Dendritic cell treated with granulocyte-macrophage colony-stimulating factor and Interleukin-4, amounts not matched to agents 40 ng/mL and 50 ng/mL, for 4 days (primary cell): ENCODE measurements around the gene GCKR.
A peak's percentile ranks its signal among the peaks of the same experiment; 100 is the strongest.

ENCODE experiments used
- H3K27ac Mint-ChIP-seq: one replicate; pipeline ENCODE4 v1.8.0; 2022; ENCODE audit warnings: mild to moderate bottlenecking, mixed read lengths
- H3K27me3 Mint-ChIP-seq: one replicate; pipeline ENCODE4 v1.8.0; 2022; ENCODE audit warnings: mild to moderate bottlenecking, mixed read lengths
- H3K36me3 Mint-ChIP-seq: one replicate; pipeline ENCODE4 v1.8.0; 2022; ENCODE audit warnings: low read depth, mixed read lengths
- H3K4me1 Mint-ChIP-seq: one replicate; pipeline ENCODE4 v1.8.0; 2022; ENCODE audit warnings: low read depth, mixed read lengths
- H3K4me3 Mint-ChIP-seq: one replicate; pipeline ENCODE4 v1.8.0; 2022; ENCODE audit warnings: mild to moderate bottlenecking, moderate library complexity, mixed read lengths
- H3K9me3 Mint-ChIP-seq: one replicate; pipeline ENCODE4 v1.8.0; 2022; ENCODE audit warnings: mixed read lengths
- intact Hi-C: fragments of 100-400 bp; cut with micrococcal nuclease; formaldehyde crosslinking; loops from one replicate; pipeline ENCODE4 v1.15.0; 2022

GCKR gene

DNA sequence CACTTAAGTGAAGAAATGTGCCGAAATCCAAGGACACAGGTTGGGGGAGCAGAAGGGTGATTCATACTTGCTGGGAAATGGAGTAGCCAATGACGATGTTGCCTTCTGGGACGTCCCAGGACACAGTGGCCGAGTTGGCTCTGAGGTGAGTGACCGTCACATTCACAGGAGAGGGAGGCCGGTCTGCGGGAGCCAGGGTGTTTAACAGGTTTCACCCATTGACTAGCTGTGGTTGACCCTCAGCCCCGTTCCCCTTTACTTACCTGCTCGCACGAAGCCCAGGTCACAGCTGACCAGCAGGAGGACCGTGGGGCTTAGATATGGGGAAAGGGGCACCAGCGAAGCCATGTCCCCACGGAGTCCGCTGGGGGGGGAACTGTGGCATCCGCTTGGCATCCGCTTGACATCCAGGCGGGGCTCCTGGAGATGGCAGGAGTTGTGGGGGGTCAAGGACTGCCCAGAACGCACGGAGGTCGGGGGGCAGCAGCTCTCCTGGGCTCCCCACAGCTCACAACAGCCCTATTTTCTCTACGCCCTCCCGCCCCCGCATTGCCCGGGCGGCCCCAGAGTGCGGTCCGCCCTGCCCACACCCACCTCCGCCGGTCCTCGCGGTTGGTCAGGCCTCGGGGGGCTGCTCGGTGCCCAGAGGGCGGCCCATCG, 2.2 kb upstream of the GCKR start:
- no peaks in the 10 kb centered on the region for H3K36me3 Mint-ChIP-seq
- H3K9me3 Mint-ChIP-seq = no peaks in the 10 kb centered on the region
- H3K27ac Mint-ChIP-seq = no peak overlapping the region
- H3K4me3 Mint-ChIP-seq = peak overlapping the region; percentile 67
- H3K27me3 Mint-ChIP-seq = peaks cover 64% of the 10 kb centered on the region
- H3K4me1 Mint-ChIP-seq = peaks cover 58% of the 10 kb centered on the region
- intact Hi-C loops = no loop called here

DNA sequence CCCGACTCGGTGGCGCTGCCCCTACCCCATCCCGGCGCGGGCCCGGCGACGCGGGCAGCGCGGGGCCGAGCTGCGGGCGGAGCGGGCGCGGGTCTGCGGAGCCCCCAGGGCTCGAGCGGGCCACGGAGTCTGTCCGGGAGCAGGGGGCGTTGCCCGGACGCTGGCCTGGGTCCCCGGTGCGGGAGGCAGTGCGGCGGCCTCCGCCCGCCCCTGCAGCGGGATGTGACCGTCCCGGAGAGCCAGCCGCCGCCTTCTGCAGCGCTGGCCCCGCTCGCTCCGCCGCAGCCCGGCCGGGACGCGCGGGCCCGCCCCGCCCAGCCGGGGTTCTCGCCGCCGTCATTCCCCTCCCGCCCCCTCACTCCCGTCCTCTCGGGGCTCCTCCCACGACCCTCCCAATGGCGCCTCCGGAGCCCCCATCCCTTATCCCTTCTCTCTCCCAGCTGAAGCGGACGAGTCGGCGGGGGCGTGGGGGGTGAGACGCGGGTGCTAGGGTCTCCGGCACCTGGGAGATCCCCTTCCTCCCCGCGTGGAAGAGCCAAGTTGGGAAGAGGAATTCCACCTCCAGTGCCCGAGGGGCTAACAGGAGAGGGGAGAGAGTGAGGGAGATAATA, 1.6 kb upstream of the GCKR start, which contains the start of gene FNDC4:
Gene FNDC4 (minus strand): TSS at position 257 of the 611 bp plus-strand sequence. CDS start 521 bp downstream, outside the sequence.
- H3K36me3 Mint-ChIP-seq = no peaks in the 10 kb centered on the region
- intact Hi-C loops = no loop called here
- peaks cover 53% of the 10 kb centered on the region for H3K4me1 Mint-ChIP-seq
- H3K27me3 Mint-ChIP-seq = peaks cover 69% of the 10 kb centered on the region
- peak within 1 kb of the TSS; percentile 74 for H3K4me3 Mint-ChIP-seq
- H3K9me3 Mint-ChIP-seq = no peaks in the 10 kb centered on the region
- no peak within 1 kb of the TSS for H3K27ac Mint-ChIP-seq

DNA sequence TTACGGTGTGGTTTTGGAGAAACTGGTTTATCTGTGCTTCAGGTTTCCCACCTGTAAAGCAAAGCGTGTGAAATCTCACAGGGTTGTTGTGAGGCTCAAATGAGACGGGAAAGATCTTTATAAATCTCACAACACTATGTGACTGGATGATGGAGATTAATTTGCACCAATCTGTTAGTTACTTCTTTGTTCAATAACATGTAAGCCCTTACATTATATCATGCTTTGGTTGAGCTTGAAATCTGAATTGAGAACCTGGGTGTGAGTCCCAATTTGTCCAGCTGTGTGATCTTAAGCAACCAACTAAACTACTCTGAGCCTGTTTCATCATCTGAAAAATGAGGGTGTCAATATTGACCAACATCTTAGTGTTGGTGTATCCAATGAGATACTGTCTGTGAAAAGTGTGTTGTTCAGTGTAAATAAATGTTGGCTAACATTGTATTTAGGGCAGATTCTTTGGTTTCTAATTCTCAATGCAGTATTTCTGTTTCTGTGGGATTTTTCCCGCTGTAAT, 741 bp upstream of the GCKR start:
- H3K27ac Mint-ChIP-seq = no peak overlapping the region
- H3K36me3 Mint-ChIP-seq = no peaks in the 10 kb centered on the region
- H3K4me1 Mint-ChIP-seq = peaks cover 50% of the 10 kb centered on the region
- no peaks in the 10 kb centered on the region for H3K9me3 Mint-ChIP-seq
- H3K27me3 Mint-ChIP-seq = peaks cover 69% of the 10 kb centered on the region
- intact Hi-C loops = no loop called here
- no peak overlapping the region for H3K4me3 Mint-ChIP-seq

DNA sequence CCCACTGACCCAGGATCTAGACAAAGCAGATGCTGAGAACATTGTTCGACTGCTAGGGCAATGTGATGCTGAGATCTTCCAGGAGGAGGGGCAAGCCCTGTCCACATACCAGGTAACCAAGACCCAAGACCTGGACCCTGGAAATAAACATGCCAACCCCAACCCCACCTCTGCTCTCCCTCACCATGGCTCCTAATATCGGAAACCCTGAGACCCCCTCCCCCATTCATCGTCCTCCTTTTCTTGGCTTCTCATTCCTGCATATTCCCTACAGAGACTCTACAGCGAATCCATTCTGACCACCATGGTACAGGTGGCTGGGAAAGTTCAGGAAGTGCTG, 619 bp downstream of the GCKR start:
- H3K4me1 Mint-ChIP-seq = peaks cover 50% of the 10 kb centered on the region
- intact Hi-C loops = no loop called here
- H3K9me3 Mint-ChIP-seq = no peaks in the 10 kb centered on the region
- H3K36me3 Mint-ChIP-seq = no peaks in the 10 kb centered on the region
- peak overlapping the region; percentile 46 for H3K27ac Mint-ChIP-seq
- H3K27me3 Mint-ChIP-seq = peaks cover 67% of the 10 kb centered on the region
- H3K4me3 Mint-ChIP-seq = no peak overlapping the region

DNA sequence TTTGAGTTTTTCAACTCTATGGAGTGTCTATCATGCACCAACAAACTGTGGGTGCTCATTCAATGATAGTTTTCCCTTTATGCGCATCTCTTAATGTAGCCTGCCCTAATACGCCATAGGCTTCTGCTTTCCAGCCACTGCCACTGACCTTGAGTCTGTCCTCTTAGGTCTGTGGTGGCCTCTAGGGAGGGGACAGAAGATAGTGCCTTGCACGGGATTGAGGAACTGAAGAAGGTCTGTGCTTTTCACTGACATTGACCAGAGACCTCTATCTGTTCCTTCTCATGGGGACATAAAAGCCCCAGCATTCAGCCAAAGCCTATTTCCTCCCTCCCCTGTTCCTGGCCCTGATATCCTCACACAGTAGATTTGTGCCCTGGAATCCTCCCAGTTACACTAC, 2.3 kb downstream of the GCKR start:
- no peaks in the 10 kb centered on the region for H3K9me3 Mint-ChIP-seq
- peaks cover 50% of the 10 kb centered on the region for H3K27me3 Mint-ChIP-seq
- peaks cover 49% of the 10 kb centered on the region for H3K4me1 Mint-ChIP-seq
- no peak overlapping the region for H3K4me3 Mint-ChIP-seq
- intact Hi-C loops = no loop called here
- no peaks in the 10 kb centered on the region for H3K36me3 Mint-ChIP-seq
- H3K27ac Mint-ChIP-seq = no peak overlapping the region

DNA sequence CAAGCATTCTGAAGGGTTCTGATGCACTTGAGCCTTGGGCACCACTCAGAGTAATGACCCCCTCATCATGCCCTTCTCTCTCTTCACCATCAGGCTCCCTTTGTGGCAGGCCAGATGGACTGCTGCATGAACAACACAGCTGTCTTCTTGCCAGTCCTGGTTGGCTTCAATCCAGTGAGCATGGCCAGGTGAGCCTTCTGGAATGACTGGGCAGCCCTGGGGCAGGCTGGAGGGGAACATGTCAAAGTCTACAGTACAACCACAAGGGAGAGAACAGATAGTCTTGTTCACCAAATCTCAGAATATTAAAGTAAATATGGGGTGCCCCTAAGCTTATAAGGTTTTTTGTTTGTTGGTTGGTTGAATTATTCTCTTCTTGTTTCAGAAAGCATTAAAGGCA, 4.4 kb downstream of the GCKR start:
- Mint-ChIP-seq H3K4me3 (no peak overlapping the region), H3K9me3 (no peaks in the 10 kb centered on the region), H3K27ac (no peak overlapping the region), H3K4me1 (peaks cover 32% of the 10 kb centered on the region), H3K36me3 (no peaks in the 10 kb centered on the region), H3K27me3 (peaks cover 34% of the 10 kb centered on the region)
- intact Hi-C loops = no loop called here

DNA sequence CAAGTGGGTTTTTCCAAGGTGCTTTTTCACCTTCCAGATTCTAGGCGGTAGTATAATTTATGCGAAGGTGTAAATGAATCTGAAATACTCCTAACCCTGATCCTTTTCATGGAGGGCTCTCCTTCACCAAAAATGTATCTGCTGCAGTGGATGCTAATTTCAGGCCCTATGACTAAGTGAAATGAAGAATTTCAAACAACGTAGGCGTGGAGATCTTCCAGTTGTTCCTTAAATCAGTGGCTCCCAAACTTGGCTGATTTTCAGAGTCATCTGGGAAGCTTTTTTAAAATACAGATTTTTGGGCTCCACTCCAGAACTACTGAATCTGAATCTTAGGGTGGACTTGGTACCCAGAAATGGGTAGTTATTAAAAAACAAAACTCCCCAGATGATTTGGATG, 5.5 kb downstream of the GCKR start:
- intact Hi-C loops = no loop called here
- Mint-ChIP-seq H3K27ac (no peak overlapping the region), H3K27me3 (peaks cover 23% of the 10 kb centered on the region), H3K4me1 (peaks cover 25% of the 10 kb centered on the region), H3K9me3 (no peaks in the 10 kb centered on the region), H3K36me3 (no peaks in the 10 kb centered on the region), H3K4me3 (no peak overlapping the region)

DNA sequence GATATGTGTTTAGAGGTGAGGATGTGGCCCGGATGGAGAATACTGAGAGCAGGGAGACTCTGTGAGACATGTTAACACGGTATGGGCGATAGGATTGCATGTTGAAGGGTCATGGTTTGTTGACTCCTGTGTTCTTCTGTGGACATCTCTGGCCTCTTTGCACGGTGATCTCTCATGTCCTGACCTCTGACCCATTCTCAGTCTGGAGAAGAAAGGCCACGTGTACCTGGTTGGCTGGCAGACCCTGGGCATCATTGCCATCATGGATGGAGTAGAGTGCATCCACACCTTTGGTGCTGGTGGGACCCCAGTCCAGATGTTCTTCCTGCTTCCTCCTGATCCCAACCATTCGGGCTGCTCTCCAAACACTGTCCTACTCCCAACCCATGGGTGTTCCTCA, 9.9 kb downstream of the GCKR start:
- Mint-ChIP-seq H3K36me3 (no peaks in the 10 kb centered on the region), H3K27ac (no peak overlapping the region), H3K4me1 (peaks cover 5% of the 10 kb centered on the region), H3K27me3 (peaks cover 9% of the 10 kb centered on the region), H3K9me3 (no peaks in the 10 kb centered on the region), H3K4me3 (no peak overlapping the region)
- intact Hi-C loops = no loop called here

DNA sequence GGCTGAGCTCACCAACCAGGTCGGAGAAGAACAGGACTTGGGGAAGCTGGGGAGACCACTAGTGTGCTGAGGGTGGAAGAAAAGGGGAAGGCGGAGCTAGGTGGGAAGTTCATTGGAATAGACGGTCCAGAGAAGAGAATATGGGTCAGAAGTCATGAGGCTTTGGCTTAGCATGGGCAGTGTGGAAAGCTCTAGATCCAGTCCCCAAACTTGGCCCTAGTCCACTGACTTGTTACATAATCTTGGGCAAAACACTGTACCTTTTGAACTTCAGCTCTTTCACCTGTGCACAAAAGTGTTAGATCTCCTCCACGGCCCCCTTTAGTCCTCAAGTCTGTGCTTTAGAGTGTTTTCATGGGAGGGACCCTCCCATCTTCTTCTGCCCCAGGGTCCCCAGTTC, 10.7 kb downstream of the GCKR start:
- peaks cover 5% of the 10 kb centered on the region for H3K4me1 Mint-ChIP-seq
- no peak overlapping the region for H3K27ac Mint-ChIP-seq
- peaks cover 15% of the 10 kb centered on the region for H3K27me3 Mint-ChIP-seq
- intact Hi-C loops = no loop called here
- no peaks in the 10 kb centered on the region for H3K9me3 Mint-ChIP-seq
- no peak overlapping the region for H3K4me3 Mint-ChIP-seq
- H3K36me3 Mint-ChIP-seq = no peaks in the 10 kb centered on the region

DNA sequence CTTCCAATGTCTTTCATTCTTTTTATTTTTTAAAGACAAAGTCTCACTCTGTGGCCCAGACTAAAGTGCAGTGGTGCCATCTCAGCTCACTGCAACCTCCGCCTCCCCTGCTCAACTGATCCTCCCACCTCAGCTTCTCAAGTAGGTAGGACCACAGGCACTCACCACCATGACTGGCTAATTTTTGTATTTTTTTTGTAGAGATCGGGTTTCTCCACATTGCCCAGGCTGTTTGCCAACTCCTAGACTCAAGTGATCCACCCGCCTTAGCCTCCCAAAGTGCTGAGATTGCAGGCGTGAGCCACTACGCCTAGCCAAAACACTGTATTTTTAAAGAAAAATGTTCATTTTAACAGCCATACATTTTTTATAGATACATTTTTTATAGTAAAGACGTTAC, 12.7 kb downstream of the GCKR start:
- no peaks in the 10 kb centered on the region for H3K36me3 Mint-ChIP-seq
- no peak overlapping the region for H3K27ac Mint-ChIP-seq
- no peaks in the 10 kb centered on the region for H3K9me3 Mint-ChIP-seq
- H3K27me3 Mint-ChIP-seq = peaks cover 21% of the 10 kb centered on the region
- intact Hi-C loops = no loop called here
- no peak overlapping the region for H3K4me3 Mint-ChIP-seq
- peaks cover 5% of the 10 kb centered on the region for H3K4me1 Mint-ChIP-seq

DNA sequence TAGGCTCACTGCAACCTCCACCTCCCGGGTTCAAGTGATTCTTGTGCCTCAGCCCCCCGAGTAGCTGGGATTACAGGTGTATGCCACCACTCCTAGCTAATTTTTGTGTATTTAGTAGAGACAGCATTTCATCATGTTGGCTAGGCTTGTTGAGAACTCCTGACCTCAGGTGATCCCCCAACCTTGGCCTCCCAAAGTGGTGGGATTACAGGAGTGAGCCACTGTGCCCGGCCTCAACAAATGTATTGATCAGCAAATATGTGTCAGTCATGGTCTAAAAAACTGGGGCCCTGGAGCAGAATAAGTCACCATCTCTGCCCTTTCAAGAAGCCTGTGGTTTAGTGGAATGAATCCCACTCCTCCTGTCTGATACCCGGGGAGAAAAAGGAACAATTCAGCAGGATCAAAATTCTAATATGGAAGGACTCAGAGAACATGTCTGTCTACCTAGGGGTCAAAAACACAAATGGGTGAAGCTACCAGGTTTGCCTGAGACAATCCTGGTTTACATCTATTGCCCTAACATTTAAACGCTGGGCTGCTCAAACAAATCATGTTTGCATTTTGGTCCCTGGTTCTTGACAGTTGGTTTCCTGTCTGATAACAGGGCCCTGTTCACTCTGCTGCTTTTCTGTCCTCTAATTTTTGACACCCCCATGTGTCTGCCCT, 21.6 kb downstream of the GCKR start:
- intact Hi-C loops = no loop called here
- peaks cover 2% of the 10 kb centered on the region for H3K27me3 Mint-ChIP-seq
- H3K9me3 Mint-ChIP-seq = no peaks in the 10 kb centered on the region
- H3K4me1 Mint-ChIP-seq = no peaks in the 10 kb centered on the region
- H3K27ac Mint-ChIP-seq = no peak overlapping the region
- no peak overlapping the region for H3K4me3 Mint-ChIP-seq
- H3K36me3 Mint-ChIP-seq = no peaks in the 10 kb centered on the region

DNA sequence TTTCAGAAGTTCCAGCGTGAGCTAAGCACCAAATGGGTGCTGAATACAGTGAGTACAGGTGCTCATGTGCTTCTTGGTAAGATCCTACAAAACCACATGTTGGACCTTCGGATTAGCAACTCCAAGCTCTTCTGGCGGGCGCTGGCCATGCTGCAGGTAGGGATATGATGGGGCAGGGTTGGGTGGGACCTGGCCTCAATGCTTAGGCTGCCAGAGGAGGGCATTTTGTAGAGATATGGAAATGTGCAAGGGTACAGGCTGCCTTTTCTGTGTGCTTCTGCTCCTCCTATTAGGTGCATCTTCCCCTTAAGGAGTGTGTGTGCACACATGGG, 22.1 kb downstream of the GCKR start:
- no peaks in the 10 kb centered on the region for H3K36me3 Mint-ChIP-seq
- H3K27me3 Mint-ChIP-seq = peaks cover 2% of the 10 kb centered on the region
- H3K4me1 Mint-ChIP-seq = no peaks in the 10 kb centered on the region
- intact Hi-C loops = no loop called here
- H3K9me3 Mint-ChIP-seq = no peaks in the 10 kb centered on the region
- H3K4me3 Mint-ChIP-seq = no peak overlapping the region
- H3K27ac Mint-ChIP-seq = no peak overlapping the region

DNA sequence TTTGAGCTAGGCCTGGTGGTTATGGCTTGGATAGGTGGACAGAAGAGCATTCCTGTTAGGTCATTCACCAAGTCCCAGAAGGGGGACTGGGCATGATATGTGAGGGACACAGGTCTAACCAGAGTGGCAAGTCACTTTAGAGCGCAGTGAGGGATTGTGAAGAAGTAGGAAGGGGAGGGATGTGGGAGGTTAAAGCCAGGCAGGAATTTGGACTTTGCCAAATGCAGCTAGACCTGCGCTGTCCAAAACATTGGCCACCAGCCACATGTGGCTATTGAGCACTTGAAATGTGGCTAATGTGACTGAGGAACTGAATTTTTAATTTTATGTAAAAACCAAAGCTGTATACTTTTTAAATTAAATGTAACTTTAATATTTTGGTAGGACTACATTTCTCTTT, 23.7 kb downstream of the GCKR start:
- Mint-ChIP-seq H3K27ac (no peak overlapping the region), H3K36me3 (no peaks in the 10 kb centered on the region), H3K4me1 (no peaks in the 10 kb centered on the region), H3K27me3 (no peaks in the 10 kb centered on the region), H3K4me3 (no peak overlapping the region), H3K9me3 (no peaks in the 10 kb centered on the region)
- intact Hi-C loops = no loop called here

DNA sequence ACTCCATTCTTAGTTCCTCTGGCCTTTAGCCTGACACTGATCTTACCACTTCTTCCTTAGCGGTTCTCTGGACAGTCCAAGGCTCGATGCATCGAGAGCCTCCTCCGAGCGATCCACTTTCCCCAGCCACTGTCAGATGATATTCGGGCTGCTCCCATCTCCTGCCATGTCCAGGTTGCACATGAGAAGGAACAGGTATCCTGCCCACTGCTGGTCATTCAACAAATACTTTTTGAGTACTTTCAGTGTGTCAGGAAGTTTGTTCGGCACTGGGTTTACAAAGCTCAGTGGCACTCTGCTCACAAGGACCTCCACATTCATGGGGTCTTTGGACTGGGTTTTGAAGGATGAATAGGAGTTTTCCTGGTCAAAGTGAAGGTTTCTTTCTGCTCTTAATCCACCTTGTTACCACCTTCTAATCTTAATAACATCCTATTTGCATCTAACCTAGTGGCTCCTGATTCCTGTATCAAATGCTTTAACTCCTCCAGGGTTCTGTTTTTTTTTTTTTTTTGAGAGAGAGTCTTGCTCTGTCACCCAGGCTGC, 25.8 kb downstream of the GCKR start:
- Mint-ChIP-seq H3K4me1 (no peaks in the 10 kb centered on the region), H3K27me3 (no peaks in the 10 kb centered on the region), H3K27ac (no peak overlapping the region), H3K9me3 (no peaks in the 10 kb centered on the region), H3K36me3 (no peaks in the 10 kb centered on the region), H3K4me3 (no peak overlapping the region)
- intact Hi-C loops = no loop called here
